ENCODE measurements around the gene TRPC4AP. TPM values are rescaled to one million over a fixed set of nuclear protein-coding genes. Genes with fewer than 3 reads are reported as not detected.
"Not testable (repeated sequence)": the region's sequence is repeated elsewhere in the genome, so short reads cannot be mapped to it uniquely, and the experiment has no call there.

The TRPC4AP gene
- total RNA-seq, 1 donor from 2014 or later = 33.7 TPM

GRCh38 chr20:35111141-35111888 is 18.7 kb upstream of the TRPC4AP start:
- ATAC-seq = peak; percentile 74
- intact Hi-C loops (cut with micrococcal nuclease) = no loop called here
- DNase-seq = no peak

GRCh38 chr20:35108921-35109320 is 16.3 kb upstream of the TRPC4AP start:
- DNase-seq = no peak
- intact Hi-C loops (cut with micrococcal nuclease) = no loop called here
- ATAC-seq = no peak

- intact Hi-C loops (cut with micrococcal nuclease) = no loop called here
- DNase-seq (no peak), ATAC-seq (no peak)
These were observed 14.3 kb upstream of the TRPC4AP start for GRCh38 chr20:35106827-35107380.

- ATAC-seq (no peak), DNase-seq (no peak)
- intact Hi-C loops (cut with micrococcal nuclease) = no loop called here
These were observed 12.2 kb upstream of the TRPC4AP start for GRCh38 chr20:35104685-35105295.

- intact Hi-C loops (cut with micrococcal nuclease) = no loop called here
- ATAC-seq (no peak), DNase-seq (no peak)
These were observed 9.0 kb upstream of the TRPC4AP start for GRCh38 chr20:35101620-35102019.

- ATAC-seq (no peak), DNase-seq (no peak)
- intact Hi-C loops (cut with micrococcal nuclease) = loop anchor here (10.0 kb wide), 1 partner anchor 51 kb away; the partner anchor contains the start of gene EDEM2
These were observed 769 bp upstream of the TRPC4AP start for GRCh38 chr20:35093267-35093884.

GRCh38 chr20:35091816-35092523 is 637 bp downstream of the TRPC4AP start:
- no peak for ATAC-seq
- intact Hi-C loops (cut with micrococcal nuclease) = loop anchor here (10.0 kb wide), 1 partner anchor 53 kb away; the partner anchor contains the start of gene EDEM2
- DNase-seq = peak; percentile 87

GRCh38 chr20:35088231-35089145 is 4.1 kb downstream of the TRPC4AP start:
- no peak for ATAC-seq
- intact Hi-C loops (cut with micrococcal nuclease) = no loop called here
- DNase-seq = no peak

- ATAC-seq (no peak), DNase-seq (no peak)
- intact Hi-C loops (cut with micrococcal nuclease) = no loop called here
These were observed 4.8 kb downstream of the TRPC4AP start for GRCh38 chr20:35087791-35088190.

- DNase-seq (no peak), ATAC-seq (no peak)
- intact Hi-C loops (cut with micrococcal nuclease) = no loop called here
These were observed 5.3 kb downstream of the TRPC4AP start for GRCh38 chr20:35087355-35087754.

GRCh38 chr20:35085477-35086225 is 7.0 kb downstream of the TRPC4AP start:
- DNase-seq (no peak), ATAC-seq (no peak)
- intact Hi-C loops (cut with micrococcal nuclease) = no loop called here

GRCh38 chr20:35084998-35085397 is 7.6 kb downstream of the TRPC4AP start:
- ATAC-seq (no peak), DNase-seq (no peak)
- intact Hi-C loops (cut with micrococcal nuclease) = no loop called here

- peak; percentile 72 for ATAC-seq
- intact Hi-C loops (cut with micrococcal nuclease); DNase-seq: not testable (repeated sequence)
These were observed 12.3 kb downstream of the TRPC4AP start for GRCh38 chr20:35080348-35080642.

- intact Hi-C loops (cut with micrococcal nuclease) = no loop called here
- DNase-seq (no peak), ATAC-seq (peak; percentile 55)
These were observed 12.9 kb downstream of the TRPC4AP start for GRCh38 chr20:35079472-35080347.

GRCh38 chr20:35077872-35078271 is 14.7 kb downstream of the TRPC4AP start:
- intact Hi-C loops (cut with micrococcal nuclease) = no loop called here
- ATAC-seq = no peak
- DNase-seq = no peak

- intact Hi-C loops (cut with micrococcal nuclease) = no loop called here
These were observed 15.3 kb downstream of the TRPC4AP start for GRCh38 chr20:35077341-35077740.

More at GRCh38 chr20:35077341-35077740, 15.3 kb downstream of the TRPC4AP start:
- DNase-seq = no peak
- no peak for ATAC-seq

All from left ventricle myocardium superior (tissue), 1 donor.